Measurements from ENCODE around the gene PTPN1.

DNA sequence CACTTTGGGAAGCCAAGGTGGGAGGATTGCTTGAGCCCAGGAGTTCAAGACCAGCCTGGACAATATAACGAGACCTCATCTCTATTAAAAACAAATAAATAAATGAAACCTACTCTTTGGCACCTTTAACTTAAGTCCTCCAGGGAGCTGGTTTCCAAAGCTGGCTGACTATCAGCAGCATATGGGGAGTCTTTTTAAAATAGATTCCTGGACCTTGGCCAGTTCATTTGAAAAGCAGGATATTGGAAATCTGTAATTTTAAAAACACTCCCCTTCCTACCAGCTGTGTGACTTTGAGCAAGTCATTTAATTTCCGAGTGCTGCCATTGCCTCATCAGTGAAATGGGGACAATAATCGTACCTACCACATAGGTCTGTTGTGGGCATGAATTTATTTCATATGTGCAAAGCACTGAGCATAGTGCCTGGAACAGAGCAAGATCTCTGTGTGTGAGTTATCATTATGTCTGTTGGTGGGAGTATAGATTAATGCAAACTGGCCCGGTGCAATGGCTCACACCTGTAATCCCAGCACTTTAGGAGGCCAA, 40.9 kb upstream of the PTPN1 start:
- TF ChIP-seq, protein P1, sequence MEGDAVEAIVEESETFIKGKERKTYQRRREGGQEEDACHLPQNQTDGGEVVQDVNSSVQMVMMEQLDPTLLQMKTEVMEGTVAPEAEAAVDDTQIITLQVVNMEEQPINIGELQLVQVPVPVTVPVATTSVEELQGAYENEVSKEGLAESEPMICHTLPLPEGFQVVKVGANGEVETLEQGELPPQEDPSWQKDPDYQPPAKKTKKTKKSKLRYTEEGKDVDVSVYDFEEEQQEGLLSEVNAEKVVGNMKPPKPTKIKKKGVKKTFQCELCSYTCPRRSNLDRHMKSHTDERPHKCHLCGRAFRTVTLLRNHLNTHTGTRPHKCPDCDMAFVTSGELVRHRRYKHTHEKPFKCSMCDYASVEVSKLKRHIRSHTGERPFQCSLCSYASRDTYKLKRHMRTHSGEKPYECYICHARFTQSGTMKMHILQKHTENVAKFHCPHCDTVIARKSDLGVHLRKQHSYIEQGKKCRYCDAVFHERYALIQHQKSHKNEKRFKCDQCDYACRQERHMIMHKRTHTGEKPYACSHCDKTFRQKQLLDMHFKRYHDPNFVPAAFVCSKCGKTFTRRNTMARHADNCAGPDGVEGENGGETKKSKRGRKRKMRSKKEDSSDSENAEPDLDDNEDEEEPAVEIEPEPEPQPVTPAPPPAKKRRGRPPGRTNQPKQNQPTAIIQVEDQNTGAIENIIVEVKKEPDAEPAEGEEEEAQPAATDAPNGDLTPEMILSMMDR (IDR thresholded peaks at IDR 0.05; ENCODE audit: low read depth, low read length, missing input control) = no peak
- TF ChIP-seq, protein P2, sequence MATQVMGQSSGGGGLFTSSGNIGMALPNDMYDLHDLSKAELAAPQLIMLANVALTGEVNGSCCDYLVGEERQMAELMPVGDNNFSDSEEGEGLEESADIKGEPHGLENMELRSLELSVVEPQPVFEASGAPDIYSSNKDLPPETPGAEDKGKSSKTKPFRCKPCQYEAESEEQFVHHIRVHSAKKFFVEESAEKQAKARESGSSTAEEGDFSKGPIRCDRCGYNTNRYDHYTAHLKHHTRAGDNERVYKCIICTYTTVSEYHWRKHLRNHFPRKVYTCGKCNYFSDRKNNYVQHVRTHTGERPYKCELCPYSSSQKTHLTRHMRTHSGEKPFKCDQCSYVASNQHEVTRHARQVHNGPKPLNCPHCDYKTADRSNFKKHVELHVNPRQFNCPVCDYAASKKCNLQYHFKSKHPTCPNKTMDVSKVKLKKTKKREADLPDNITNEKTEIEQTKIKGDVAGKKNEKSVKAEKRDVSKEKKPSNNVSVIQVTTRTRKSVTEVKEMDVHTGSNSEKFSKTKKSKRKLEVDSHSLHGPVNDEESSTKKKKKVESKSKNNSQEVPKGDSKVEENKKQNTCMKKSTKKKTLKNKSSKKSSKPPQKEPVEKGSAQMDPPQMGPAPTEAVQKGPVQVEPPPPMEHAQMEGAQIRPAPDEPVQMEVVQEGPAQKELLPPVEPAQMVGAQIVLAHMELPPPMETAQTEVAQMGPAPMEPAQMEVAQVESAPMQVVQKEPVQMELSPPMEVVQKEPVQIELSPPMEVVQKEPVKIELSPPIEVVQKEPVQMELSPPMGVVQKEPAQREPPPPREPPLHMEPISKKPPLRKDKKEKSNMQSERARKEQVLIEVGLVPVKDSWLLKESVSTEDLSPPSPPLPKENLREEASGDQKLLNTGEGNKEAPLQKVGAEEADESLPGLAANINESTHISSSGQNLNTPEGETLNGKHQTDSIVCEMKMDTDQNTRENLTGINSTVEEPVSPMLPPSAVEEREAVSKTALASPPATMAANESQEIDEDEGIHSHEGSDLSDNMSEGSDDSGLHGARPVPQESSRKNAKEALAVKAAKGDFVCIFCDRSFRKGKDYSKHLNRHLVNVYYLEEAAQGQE (IDR thresholded peaks at IDR 0.05) = no peak
- TF ChIP-seq, protein P3, sequence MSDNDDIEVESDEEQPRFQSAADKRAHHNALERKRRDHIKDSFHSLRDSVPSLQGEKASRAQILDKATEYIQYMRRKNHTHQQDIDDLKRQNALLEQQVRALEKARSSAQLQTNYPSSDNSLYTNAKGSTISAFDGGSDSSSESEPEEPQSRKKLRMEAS (IDR thresholded peaks at IDR 0.05) = no peak
- TF ChIP-seq RAD21 (IDR thresholded peaks at IDR 0.05) (no peak), NR2F2 (IDR thresholded peaks at IDR 0.05) (no peak), RXRA (IDR thresholded peaks at IDR 0.05) (no peak), JUND (IDR thresholded peaks at IDR 0.05) (no peak)
- TF ChIP-seq, protein P4, sequence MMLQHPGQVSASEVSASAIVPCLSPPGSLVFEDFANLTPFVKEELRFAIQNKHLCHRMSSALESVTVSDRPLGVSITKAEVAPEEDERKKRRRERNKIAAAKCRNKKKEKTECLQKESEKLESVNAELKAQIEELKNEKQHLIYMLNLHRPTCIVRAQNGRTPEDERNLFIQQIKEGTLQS (IDR thresholded peaks at IDR 0.05) = no peak
